GM12892 (cell line): ENCODE measurements around the gene NGEF.

Source experiments
- POLR2A ChIP-seq: IDR thresholded peaks from 2 replicates; pipeline ENCODE4 v1.6.1; 2011; ENCODE audit warnings: low read depth, low read length, control low read depth
- POLR2AphosphoS5 ChIP-seq: IDR thresholded peaks from 2 replicates; pipeline ENCODE4 v1.6.1; 2011; ENCODE audit warnings: low read depth, low read length, control low read depth

- TF ChIP-seq POLR2A (no peak), POLR2AphosphoS5 (no peak)
These were observed 112.0 kb downstream of the NGEF start for GRCh38 chr2:232900811-232901735.
